T-helper 17 cell (primary cell): ENCODE results near the gene MICAL3. TPM values are rescaled to one million over a fixed set of nuclear protein-coding genes. Genes with fewer than 3 reads are reported as not detected.
"Not testable (repeated sequence)": the region's sequence is repeated elsewhere in the genome, so short reads cannot be mapped to it uniquely, and the experiment has no call there.

Source experiments
- ATAC-seq: fragments of 150-1000 bp; cut with Tn5 transposase; 2 replicates; pipeline ENCODE4 v1.10.0; 2021; ENCODE audit warnings: mild to moderate bottlenecking, moderate library complexity
- DNase-seq, 3 donors: peaks; one replicate each; pipeline versions ENCODE4 v3.0.0 to v3.0.0-alpha.2; 2020 to 2021
- H3K9me3 ChIP-seq: one replicate; pipeline ENCODE4 v1.7.0; 2013; ENCODE audit warnings: low read length, mild to moderate bottlenecking; ENCODE audit not compliant: control insufficient read depth, poor library complexity, severe bottlenecking
- H3K27ac Mint-ChIP-seq: one replicate; pipeline ENCODE4 v1.8.0; 2022; ENCODE audit warnings: mild to moderate bottlenecking, moderate library complexity, mixed read lengths
- H3K27me3 Mint-ChIP-seq: one replicate; pipeline ENCODE4 v1.8.0; 2022; ENCODE audit warnings: mixed read lengths
- H3K36me3 Mint-ChIP-seq: one replicate; pipeline ENCODE4 v1.8.0; 2022; ENCODE audit warnings: low read depth, mixed read lengths
- H3K4me1 Mint-ChIP-seq: one replicate; pipeline ENCODE4 v1.8.0; 2022; ENCODE audit warnings: mild to moderate bottlenecking, mixed read lengths
- H3K4me3 Mint-ChIP-seq: one replicate; pipeline ENCODE4 v1.8.0; 2022; ENCODE audit warnings: mild to moderate bottlenecking, moderate library complexity, mixed read lengths
- total RNA-seq, 4 donors: library from RNA in 2 of 4; stranded (reverse) in 2 of 4; gene quantifications; one replicate each; pipeline ENCODE4 v1.2.3 and lab custom pipeline; 2022 to 2026

The MICAL3 gene
- total RNA-seq: 10 to 100 TPM; 28.9 to 37.0 TPM
- 20.4 to 43.6 reads per million in 2 donors for total RNA-seq (lab: John Stamatoyannopoulos, UW)

- H3K4me3 Mint-ChIP-seq: peak within 1 kb of the TSS; percentile 96
- H3K27ac Mint-ChIP-seq: peak within 1 kb of the TSS; percentile 43
- no peaks in the 10 kb centered on the region for H3K36me3 Mint-ChIP-seq
- ATAC-seq (peak; percentile 96), DNase-seq (peak; percentile 46 to 65 (median 54))
- H3K27me3 Mint-ChIP-seq: peaks cover 64% of the 10 kb centered on the region
- H3K4me1 Mint-ChIP-seq: peaks cover 13% of the 10 kb centered on the region
- no peaks in the 10 kb centered on the region for H3K9me3 ChIP-seq
These were observed at the start of gene MICAL3 for GRCh38 chr22:18024276-18024939. Gene MICAL3, minus strand, starts transcription at chr22:18024561. Its CDS starts 117,749 bp downstream, at chr22:17906812.

GRCh38 chr22:18073927-18074326 is 49.6 kb upstream of the MICAL3 start:
- not testable (repeated sequence) for H3K4me3 Mint-ChIP-seq, H3K36me3 Mint-ChIP-seq, H3K27me3 Mint-ChIP-seq, H3K9me3 ChIP-seq, H3K27ac Mint-ChIP-seq, DNase-seq, ATAC-seq
- peaks cover 18% of the 10 kb centered on the region for H3K4me1 Mint-ChIP-seq

- Mint-ChIP-seq H3K36me3 (no peaks in the 10 kb centered on the region), H3K4me3 (no peak overlapping the region), H3K27ac (no peak overlapping the region), H3K4me1 (peaks cover 15% of the 10 kb centered on the region), H3K27me3 (peaks cover 14% of the 10 kb centered on the region)
- ATAC-seq (no peak), DNase-seq (no peak)
- H3K9me3 ChIP-seq: no peaks in the 10 kb centered on the region
These were observed 49.1 kb upstream of the MICAL3 start for GRCh38 chr22:18073467-18073866.

- DNase-seq (no peak), ATAC-seq (no peak)
- no peaks in the 10 kb centered on the region for H3K36me3 Mint-ChIP-seq
- H3K27ac Mint-ChIP-seq: no peak overlapping the region
- no peaks in the 10 kb centered on the region for H3K9me3 ChIP-seq
- H3K4me1 Mint-ChIP-seq: peaks cover 12% of the 10 kb centered on the region
- no peak overlapping the region for H3K4me3 Mint-ChIP-seq
- H3K27me3 Mint-ChIP-seq: peaks cover 30% of the 10 kb centered on the region
These were observed 47.6 kb upstream of the MICAL3 start for GRCh38 chr22:18071968-18072310.

- H3K4me3 Mint-ChIP-seq, H3K4me1 Mint-ChIP-seq, DNase-seq, H3K9me3 ChIP-seq, ATAC-seq, H3K36me3 Mint-ChIP-seq: not testable (repeated sequence)
- Mint-ChIP-seq H3K27ac (peak overlapping the region; percentile 54), H3K27me3 (peaks cover 35% of the 10 kb centered on the region)
These were observed 47.1 kb upstream of the MICAL3 start for GRCh38 chr22:18071307-18071967.

- no peak for DNase-seq
- Mint-ChIP-seq H3K4me3 (no peak overlapping the region), H3K36me3 (peaks cover 3% of the 10 kb centered on the region), H3K27ac (no peak overlapping the region), H3K4me1 (peaks cover 8% of the 10 kb centered on the region), H3K27me3 (peaks cover 42% of the 10 kb centered on the region)
- no peak for ATAC-seq
- H3K9me3 ChIP-seq: no peaks in the 10 kb centered on the region
These were observed 46.4 kb upstream of the MICAL3 start for GRCh38 chr22:18070556-18071306.

GRCh38 chr22:18070041-18070440 is 45.7 kb upstream of the MICAL3 start:
- Mint-ChIP-seq H3K27me3 (peaks cover 49% of the 10 kb centered on the region), H3K4me1 (peaks cover 8% of the 10 kb centered on the region), H3K36me3 (peaks cover 3% of the 10 kb centered on the region), H3K4me3 (no peak overlapping the region), H3K27ac (no peak overlapping the region)
- ATAC-seq: no peak
- DNase-seq: no peak
- H3K9me3 ChIP-seq: no peaks in the 10 kb centered on the region

GRCh38 chr22:18069041-18069440 is 44.7 kb upstream of the MICAL3 start:
- Mint-ChIP-seq H3K36me3 (peaks cover 3% of the 10 kb centered on the region), H3K4me1 (peaks cover 8% of the 10 kb centered on the region), H3K4me3 (no peak overlapping the region), H3K27ac (no peak overlapping the region), H3K27me3 (peaks cover 55% of the 10 kb centered on the region)
- no peaks in the 10 kb centered on the region for H3K9me3 ChIP-seq
- no peak for ATAC-seq
- no peak for DNase-seq

- Mint-ChIP-seq H3K4me3 (no peak overlapping the region), H3K36me3 (peaks cover 3% of the 10 kb centered on the region), H3K27ac (peak overlapping the region; percentile 39), H3K4me1 (peaks cover 8% of the 10 kb centered on the region), H3K27me3 (peaks cover 58% of the 10 kb centered on the region)
- ATAC-seq (no peak), DNase-seq (no peak)
- no peaks in the 10 kb centered on the region for H3K9me3 ChIP-seq
These were observed 44.1 kb upstream of the MICAL3 start for GRCh38 chr22:18068381-18068988.

GRCh38 chr22:18067548-18068341 is 43.4 kb upstream of the MICAL3 start:
- DNase-seq: no peak
- no peaks in the 10 kb centered on the region for H3K9me3 ChIP-seq
- Mint-ChIP-seq H3K27ac (peak overlapping the region; percentile 39), H3K27me3 (peaks cover 59% of the 10 kb centered on the region), H3K4me1 (peaks cover 8% of the 10 kb centered on the region), H3K4me3 (no peak overlapping the region), H3K36me3 (peaks cover 3% of the 10 kb centered on the region)
- ATAC-seq: no peak

- H3K4me3 Mint-ChIP-seq: no peak overlapping the region
- H3K36me3 Mint-ChIP-seq: peaks cover 3% of the 10 kb centered on the region
- H3K27me3 Mint-ChIP-seq: peaks cover 59% of the 10 kb centered on the region
- H3K4me1 Mint-ChIP-seq: peaks cover 8% of the 10 kb centered on the region
- no peak for DNase-seq
- ATAC-seq: no peak
- no peaks in the 10 kb centered on the region for H3K9me3 ChIP-seq
- no peak overlapping the region for H3K27ac Mint-ChIP-seq
These were observed 42.8 kb upstream of the MICAL3 start for GRCh38 chr22:18067121-18067520.

GRCh38 chr22:18066181-18066859 is 42.0 kb upstream of the MICAL3 start:
- H3K36me3 Mint-ChIP-seq: peaks cover 3% of the 10 kb centered on the region
- H3K4me1 Mint-ChIP-seq: peaks cover 8% of the 10 kb centered on the region
- H3K27me3 Mint-ChIP-seq: peaks cover 59% of the 10 kb centered on the region
- no peak overlapping the region for H3K4me3 Mint-ChIP-seq
- no peak for DNase-seq
- no peak for ATAC-seq
- no peak overlapping the region for H3K27ac Mint-ChIP-seq
- no peaks in the 10 kb centered on the region for H3K9me3 ChIP-seq
